Measurements from ENCODE around the gene FMO1. TPM values are rescaled to one million over a fixed set of nuclear protein-coding genes. Genes with fewer than 3 reads are reported as not detected.

Gene FMO1
- total RNA-seq, 2 donors from 2014 or later: not detected

GRCh38 chr1:171251042-171251951 is 3.0 kb downstream of the FMO1 start:
- TF ChIP-seq CTCF (IDR thresholded peaks at IDR 0.05): peak; percentile 55
- DNase-seq (ENCODE audit: low spot score) (no peak), ATAC-seq (ENCODE audit: insufficient number of reproducible peaks, low FRiP score, low read depth) (no peak)
- Histone ChIP-seq H3K27ac (no peak overlapping the region), H3K4me3 (peak overlapping the region; percentile 77), H3K27me3 (replicated peaks; ENCODE audit: insufficient read depth) (no peaks in the 10 kb centered on the region), H3K36me3 (no peaks in the 10 kb centered on the region), H3K9me3 (no peaks in the 10 kb centered on the region), H3K4me1 (ENCODE audit: control insufficient read depth in 1 of 2, low read depth in 2 of 2) (peaks cover 0 to 8% of the 10 kb centered on the region in 2 donors)

- DNase-seq (ENCODE audit: low spot score): no peak
- peaks cover 0 to 11% of the 10 kb centered on the region in 2 donors for H3K4me1 ChIP-seq (ENCODE audit: control insufficient read depth in 1 of 2, low read depth in 2 of 2)
- no peaks in the 10 kb centered on the region for H3K27me3 ChIP-seq (replicated peaks; ENCODE audit: insufficient read depth)
- no peak overlapping the region for H3K27ac ChIP-seq
- H3K36me3 ChIP-seq: no peaks in the 10 kb centered on the region
- no peak for ATAC-seq (ENCODE audit: insufficient number of reproducible peaks, low FRiP score, low read depth)
- TF ChIP-seq CTCF (IDR thresholded peaks at IDR 0.05): no peak
- no peaks in the 10 kb centered on the region for H3K9me3 ChIP-seq
- peak overlapping the region; percentile 77 for H3K4me3 ChIP-seq
These were observed 3.6 kb downstream of the FMO1 start for GRCh38 chr1:171251952-171252300.

- Histone ChIP-seq H3K9me3 (no peaks in the 10 kb centered on the region), H3K36me3 (no peaks in the 10 kb centered on the region), H3K4me1 (ENCODE audit: control insufficient read depth in 1 of 2, low read depth in 2 of 2) (peaks cover 0 to 17% of the 10 kb centered on the region in 2 donors), H3K27ac (no peak overlapping the region), H3K4me3 (no peak overlapping the region), H3K27me3 (replicated peaks; ENCODE audit: insufficient read depth) (no peaks in the 10 kb centered on the region)
- no peak for TF ChIP-seq CTCF (IDR thresholded peaks at IDR 0.05)
- DNase-seq (ENCODE audit: low spot score): no peak
- no peak for ATAC-seq (ENCODE audit: insufficient number of reproducible peaks, low FRiP score, low read depth)
These were observed 4.2 kb downstream of the FMO1 start for GRCh38 chr1:171252482-171252881.

- TF ChIP-seq CTCF (IDR thresholded peaks at IDR 0.05): no peak
- Histone ChIP-seq H3K9me3 (no peaks in the 10 kb centered on the region), H3K27ac (no peak overlapping the region), H3K4me1 (ENCODE audit: control insufficient read depth in 1 of 2, low read depth in 2 of 2) (peaks cover 0 to 27% of the 10 kb centered on the region in 2 donors), H3K4me3 (no peak overlapping the region), H3K36me3 (no peaks in the 10 kb centered on the region), H3K27me3 (replicated peaks; ENCODE audit: insufficient read depth) (no peaks in the 10 kb centered on the region)
- DNase-seq (ENCODE audit: low spot score) (no peak), ATAC-seq (ENCODE audit: insufficient number of reproducible peaks, low FRiP score, low read depth) (no peak)
These were observed 6.6 kb downstream of the FMO1 start for GRCh38 chr1:171254859-171255258.

- Histone ChIP-seq H3K27me3 (replicated peaks; ENCODE audit: insufficient read depth) (no peaks in the 10 kb centered on the region), H3K36me3 (no peaks in the 10 kb centered on the region), H3K27ac (no peak overlapping the region), H3K4me3 (no peak overlapping the region), H3K4me1 (ENCODE audit: control insufficient read depth in 1 of 2, low read depth in 2 of 2) (peaks cover 0 to 19% of the 10 kb centered on the region in 2 donors), H3K9me3 (no peaks in the 10 kb centered on the region)
- ATAC-seq (ENCODE audit: insufficient number of reproducible peaks, low FRiP score, low read depth) (no peak), DNase-seq (ENCODE audit: low spot score) (no peak)
- TF ChIP-seq CTCF (IDR thresholded peaks at IDR 0.05): no peak
These were observed 8.8 kb downstream of the FMO1 start for GRCh38 chr1:171256940-171257606.
